Activated T-cell treated with anti-CD3 and anti-CD28 coated beads for 48 hours (primary cell): Measurements from ENCODE around the gene CHKA.

Experiments
- DNase-seq: peaks from one replicate; pipeline ENCODE4 v3.0.0-alpha.2; 2020; ENCODE audit warnings: low read depth

CHKA gene

DNA sequence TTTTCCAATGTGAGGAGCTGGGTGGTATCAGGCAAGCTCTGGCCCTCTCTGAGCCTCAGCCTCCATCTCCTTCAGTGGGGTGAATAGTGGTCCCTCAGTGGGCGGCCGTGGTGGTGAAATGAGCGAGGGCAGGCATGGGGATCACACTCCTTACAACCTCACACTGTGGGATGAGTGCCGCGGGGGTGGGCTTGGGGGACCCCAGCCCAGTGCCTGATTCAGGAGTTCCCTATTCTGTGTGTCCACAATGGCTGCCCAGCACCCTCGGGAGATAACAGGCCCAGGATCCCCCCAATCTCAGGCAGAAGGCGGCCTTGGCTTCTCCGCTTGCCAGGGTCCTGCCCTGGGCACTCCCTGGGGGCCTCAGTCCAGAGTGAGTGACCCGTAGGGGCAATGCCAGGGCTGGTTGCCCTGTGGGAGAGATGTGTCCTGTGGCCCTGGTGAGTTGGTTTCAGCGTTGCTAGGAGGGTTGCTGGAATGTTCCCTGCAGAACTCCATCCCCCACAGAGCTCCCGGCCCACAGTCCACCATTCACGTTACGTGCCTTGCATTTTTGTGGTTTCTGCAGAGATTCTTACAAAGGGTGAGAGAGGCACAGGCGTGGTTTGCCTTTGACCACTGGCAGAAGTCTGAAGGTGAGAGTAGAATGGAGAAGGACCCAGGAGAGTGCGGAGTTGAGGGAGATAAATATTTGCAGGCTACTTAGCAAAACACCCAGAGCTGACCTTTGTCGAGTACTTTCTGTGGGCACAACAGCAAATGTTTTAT is 108.2 kb downstream of the CHKA start:
- DNase-seq: no peak

GRCh38 chr11:68012044-68012842 is 108.9 kb downstream of the CHKA start:
- DNase-seq: no peak

DNA sequence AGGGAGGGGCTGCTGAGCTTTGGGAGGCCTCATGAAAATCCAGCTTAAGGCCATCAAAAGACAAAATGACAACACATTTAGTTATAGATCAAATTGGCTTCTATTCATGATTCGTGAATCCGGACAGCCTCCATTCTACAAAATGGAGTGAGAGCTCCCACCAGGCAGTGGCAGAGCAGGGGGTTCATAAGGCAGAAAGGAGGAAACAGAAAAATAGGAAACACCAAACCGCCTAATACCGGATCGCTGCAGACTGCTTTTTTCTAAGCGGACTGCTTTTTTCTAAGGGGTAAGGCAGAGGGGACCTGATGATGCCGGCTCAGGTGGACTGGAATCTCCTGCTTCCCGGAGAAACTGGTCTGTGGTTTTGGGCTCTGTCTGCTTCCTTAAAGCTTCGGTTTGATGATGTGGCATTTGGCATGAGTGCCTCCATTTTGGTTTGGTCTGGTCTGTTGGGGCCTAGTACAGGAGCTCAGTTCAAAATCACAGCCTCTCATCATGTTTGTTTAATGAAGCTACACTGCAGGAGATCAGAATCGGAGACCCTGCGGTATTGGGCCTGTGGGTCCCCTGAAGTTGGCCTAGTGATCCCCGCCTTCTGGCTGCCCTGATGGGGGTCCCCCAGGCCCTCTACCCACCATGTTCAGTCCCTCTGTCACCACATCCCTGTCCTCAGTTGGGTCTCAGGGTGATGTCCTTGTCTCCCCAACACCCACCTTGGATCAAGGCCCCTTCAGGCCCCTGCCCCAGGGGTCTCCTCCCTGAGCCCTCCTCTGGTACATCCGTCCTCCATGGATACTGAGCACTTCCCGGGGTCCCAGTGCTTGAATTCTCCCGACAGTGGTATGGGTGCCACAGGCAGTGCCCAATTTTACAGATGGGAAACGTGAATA is 109.9 kb downstream of the CHKA start:
- no peak for DNase-seq

DNA sequence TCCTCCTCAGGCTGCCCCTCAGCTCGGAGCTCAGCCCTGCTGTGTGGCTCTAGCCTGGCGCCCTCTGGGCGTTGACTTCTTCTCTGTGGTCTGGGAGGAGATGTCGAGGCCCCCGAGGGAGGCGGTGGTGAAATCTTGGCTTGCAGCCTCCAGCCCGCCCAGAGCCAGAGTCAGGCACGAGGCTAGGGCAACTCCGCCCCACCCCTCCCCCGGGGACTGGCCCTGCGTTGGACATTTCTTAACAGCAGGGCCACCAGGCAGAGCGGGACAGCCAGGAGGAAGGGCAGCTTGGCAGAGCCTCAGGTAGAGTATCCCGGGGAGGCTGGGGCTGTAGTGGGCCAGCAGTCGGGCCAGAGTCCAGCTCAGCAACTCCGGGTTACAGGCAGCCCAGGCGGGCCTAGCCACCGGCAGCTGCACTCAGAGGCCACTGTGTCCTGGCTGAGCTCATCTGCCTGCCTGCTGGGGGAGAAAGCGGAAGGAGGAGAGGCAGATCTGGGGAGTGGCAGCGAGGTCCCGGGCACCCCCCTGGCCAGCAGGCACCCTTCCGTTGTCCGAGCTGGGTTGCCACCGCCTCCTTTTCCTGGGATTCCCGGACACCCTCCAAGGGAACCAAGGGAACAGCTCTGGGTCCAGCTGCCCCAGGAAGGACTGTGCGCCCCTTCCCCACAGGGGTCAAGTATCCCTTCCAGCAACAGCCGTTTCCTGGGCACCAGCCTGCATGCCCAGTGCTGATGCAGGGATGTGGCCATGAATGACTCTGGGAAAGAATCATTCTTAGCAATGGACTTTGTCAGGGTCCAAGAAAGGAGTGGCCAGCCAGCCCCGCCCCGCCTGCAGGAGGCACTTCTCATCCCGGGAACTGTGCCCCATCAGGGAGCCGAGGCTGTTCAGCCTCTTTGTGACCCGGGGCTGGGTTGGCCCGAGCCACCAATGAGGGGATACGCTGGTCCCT is 110.8 kb downstream of the CHKA start, which contains the start of gene ALDH3B1:
Gene ALDH3B1, plus strand, starts transcription at position 238 of the 952 bp plus-strand sequence. CDS start 4,971 bp downstream, outside the sequence.
- no peak for DNase-seq

- DNase-seq: no peak
Measured at GRCh38 chr11:68009391-68010089, 111.6 kb downstream of the CHKA start.

DNA sequence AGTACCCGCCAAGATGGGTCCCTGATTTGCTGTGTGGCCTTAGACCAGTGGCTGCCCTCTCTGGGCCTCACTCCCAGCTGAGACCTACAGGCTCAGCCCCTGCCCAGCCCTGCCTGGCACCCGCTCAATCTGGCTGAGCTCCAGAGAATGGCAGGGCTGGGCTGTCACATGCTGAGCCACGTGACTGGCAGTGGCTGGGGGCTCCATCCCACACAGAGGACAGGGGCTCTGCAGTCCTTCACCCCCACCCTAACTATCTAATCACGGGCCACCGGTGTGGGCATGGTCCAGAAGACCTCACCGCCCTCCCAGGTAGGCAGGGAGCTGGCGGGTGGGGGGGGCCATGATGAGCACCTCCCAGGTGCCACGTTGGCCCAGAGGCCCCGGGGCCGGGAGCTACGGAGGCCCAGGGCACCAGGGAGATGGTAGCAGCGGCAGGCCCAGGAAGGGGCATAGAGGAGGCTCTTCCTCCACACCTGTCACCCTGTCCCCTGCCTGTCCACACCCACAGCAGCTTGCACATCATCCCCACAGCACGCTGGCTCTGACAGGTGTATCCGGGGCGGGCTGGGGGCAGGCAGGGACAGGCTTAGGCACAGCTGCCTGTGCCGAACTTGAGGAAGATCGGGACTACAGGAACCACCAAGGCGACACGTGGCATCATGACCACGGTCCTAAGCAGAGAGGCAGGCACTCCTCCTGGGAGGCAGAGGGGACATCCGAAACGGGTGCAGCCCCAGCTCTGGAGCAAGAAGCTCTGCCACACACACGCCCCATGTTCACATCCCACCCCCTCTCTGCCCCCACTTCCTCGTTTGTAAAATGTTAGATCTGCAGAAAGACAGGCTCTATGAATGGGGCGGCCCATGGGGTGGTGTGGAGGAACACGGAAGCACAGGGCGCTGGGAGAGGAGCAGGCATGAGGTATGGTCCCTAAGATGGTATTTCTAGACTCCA is 112.5 kb downstream of the CHKA start:
- no peak for DNase-seq

DNA sequence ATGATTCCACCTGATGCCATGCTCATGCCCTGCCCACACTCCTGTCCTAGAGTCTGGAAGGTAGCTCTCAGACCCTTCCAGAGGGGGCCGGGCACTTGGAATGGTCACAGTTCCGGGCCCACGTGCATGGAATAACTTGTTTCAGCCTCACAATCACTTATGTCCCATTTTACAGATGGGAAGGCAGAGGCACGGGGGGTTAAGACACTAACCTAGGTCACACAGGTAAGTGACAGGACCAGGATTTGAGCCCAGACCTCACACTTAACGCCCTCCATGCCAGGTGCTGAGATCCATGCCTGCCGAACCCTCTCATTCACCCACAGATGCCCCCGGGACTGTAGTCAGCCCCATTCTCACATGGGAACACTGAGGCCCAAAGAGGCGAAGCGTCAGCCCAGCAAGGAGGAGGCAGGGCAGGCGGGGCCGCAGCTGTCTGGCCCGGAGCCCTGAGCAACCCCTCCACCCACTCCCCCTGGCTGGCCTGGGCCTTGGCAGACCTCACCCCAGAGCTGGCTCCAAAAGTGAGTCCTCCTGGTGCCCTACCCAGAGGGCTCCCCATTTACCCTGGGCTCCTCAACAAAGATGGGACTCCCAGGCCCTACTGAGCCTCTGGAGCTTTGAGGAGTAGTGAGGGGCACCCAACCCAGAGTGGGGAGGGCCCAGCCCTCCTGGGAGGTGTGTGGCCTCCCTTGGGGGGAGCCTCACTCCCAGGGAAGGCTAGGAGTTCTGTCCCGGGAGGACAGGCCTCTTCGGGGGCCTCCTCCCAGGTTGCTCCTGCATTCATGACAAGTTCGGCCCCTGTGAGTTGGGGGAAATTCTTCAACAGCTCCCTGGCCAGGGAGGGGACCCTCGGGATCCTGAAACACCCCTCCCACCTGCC is 113.4 kb downstream of the CHKA start:
- DNase-seq: no peak

DNA sequence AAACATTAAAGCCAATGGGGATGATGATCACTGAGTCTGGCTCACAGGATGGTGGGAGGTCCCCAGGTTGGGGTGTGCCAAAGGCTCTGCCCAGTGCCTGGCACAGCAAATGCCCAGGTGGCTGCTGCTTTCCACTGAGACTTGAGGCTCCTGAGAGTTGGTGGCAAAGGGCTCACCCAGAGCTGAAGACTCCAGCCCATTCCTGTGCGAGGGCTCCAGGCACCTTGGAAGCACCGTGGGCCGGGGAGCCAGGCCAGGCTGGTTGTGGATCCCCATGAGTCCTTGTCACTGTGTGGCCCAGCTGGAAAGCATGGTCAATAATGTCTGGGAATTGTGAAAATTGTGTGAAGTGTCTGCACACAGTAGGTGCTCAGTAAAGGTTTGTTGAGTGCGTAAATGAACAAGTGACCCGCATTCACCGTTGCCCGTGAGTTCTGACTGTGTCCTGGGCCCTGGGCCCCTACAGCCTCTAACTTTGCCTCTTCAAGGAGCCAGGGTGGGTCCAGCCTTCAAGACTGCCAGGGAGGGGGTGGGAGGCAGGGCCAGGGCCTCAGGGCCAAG is 114.5 kb downstream of the CHKA start:
- no peak for DNase-seq

GRCh38 chr11:68004551-68005335 is 116.4 kb downstream of the CHKA start:
- DNase-seq: no peak

- peak; percentile 85 for DNase-seq
Measured at GRCh38 chr11:68003846-68004550, 117.2 kb downstream of the CHKA start, which contains the start of gene UNC93B1. TSS of gene UNC93B1 (minus strand) at chr11:68004097. CDS start at chr11:68004043, 54 bp downstream.

GRCh38 chr11:68002938-68003845 is 118.0 kb downstream of the CHKA start:
- peak; percentile 35 for DNase-seq
